T-helper 17 cell (primary cell): ENCODE measurements around the gene CD79A. TPM values are rescaled to one million over a fixed set of nuclear protein-coding genes. Genes with fewer than 3 reads are reported as not detected.
A peak's percentile ranks its signal among the peaks of the same experiment; 100 is the strongest.
"Not testable (repeated sequence)": the region's sequence is repeated elsewhere in the genome, so short reads cannot be mapped to it uniquely, and the experiment has no call there.

Experiments used
- ATAC-seq: fragments of 150-1000 bp; cut with Tn5 transposase; 2 replicates; pipeline ENCODE4 v1.10.0; 2021; ENCODE audit warnings: mild to moderate bottlenecking, moderate library complexity
- DNase-seq, 3 donors: peaks; one replicate each; pipeline versions ENCODE4 v3.0.0 to v3.0.0-alpha.2; 2020 to 2021
- H3K9me3 ChIP-seq: one replicate; pipeline ENCODE4 v1.7.0; 2013; ENCODE audit warnings: low read length, mild to moderate bottlenecking; ENCODE audit not compliant: control insufficient read depth, poor library complexity, severe bottlenecking
- H3K27ac Mint-ChIP-seq: one replicate; pipeline ENCODE4 v1.8.0; 2022; ENCODE audit warnings: mild to moderate bottlenecking, moderate library complexity, mixed read lengths
- H3K27me3 Mint-ChIP-seq: one replicate; pipeline ENCODE4 v1.8.0; 2022; ENCODE audit warnings: mixed read lengths
- H3K36me3 Mint-ChIP-seq: one replicate; pipeline ENCODE4 v1.8.0; 2022; ENCODE audit warnings: low read depth, mixed read lengths
- H3K4me1 Mint-ChIP-seq: one replicate; pipeline ENCODE4 v1.8.0; 2022; ENCODE audit warnings: mild to moderate bottlenecking, mixed read lengths
- H3K4me3 Mint-ChIP-seq: one replicate; pipeline ENCODE4 v1.8.0; 2022; ENCODE audit warnings: mild to moderate bottlenecking, moderate library complexity, mixed read lengths
- total RNA-seq, 4 donors: library from RNA in 2 of 4; stranded (reverse) in 2 of 4; gene quantifications; one replicate each; pipeline ENCODE4 v1.2.3 and lab custom pipeline; 2022 to 2026

The CD79A gene
- total RNA-seq, 2 donors from 2014 or later = 1.6 to 27.3 TPM

DNA sequence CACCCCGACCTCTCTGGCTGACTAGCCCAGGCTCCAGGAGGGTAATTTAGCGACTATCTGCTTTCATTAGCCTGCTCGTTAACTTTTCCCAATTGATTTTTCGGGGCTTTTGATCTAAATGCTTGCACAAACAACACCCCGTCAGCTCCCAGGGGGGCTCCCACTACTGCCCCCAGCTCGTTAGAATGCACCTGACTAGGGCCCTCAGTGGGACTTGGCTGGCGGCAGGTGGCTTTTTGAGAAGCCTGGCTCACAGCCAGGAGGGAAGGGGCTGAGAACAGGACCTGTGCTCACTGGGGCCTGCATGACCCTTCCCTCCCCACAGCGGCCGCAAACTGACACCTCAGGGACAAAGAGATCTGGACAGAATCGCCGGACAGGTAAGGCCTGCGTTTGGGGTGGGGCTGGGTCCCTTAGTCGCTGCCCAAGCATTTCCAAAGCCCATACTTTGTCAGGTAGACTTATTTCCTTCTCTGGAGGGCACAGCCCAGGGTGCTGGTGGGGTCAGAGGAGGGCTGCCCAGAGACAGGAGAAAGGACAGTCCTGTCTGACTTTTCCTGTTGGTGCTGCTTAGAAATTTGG is 7.6 kb upstream of the CD79A start:
- H3K4me3 Mint-ChIP-seq = peak overlapping the region; percentile 19
- DNase-seq (no peak), ATAC-seq (no peak)
- peak overlapping the region; percentile 97 for H3K27ac Mint-ChIP-seq
- H3K4me1 Mint-ChIP-seq = peaks cover 45% of the 10 kb centered on the region
- no peaks in the 10 kb centered on the region for H3K27me3 Mint-ChIP-seq
- no peaks in the 10 kb centered on the region for H3K9me3 ChIP-seq
- peaks cover 3% of the 10 kb centered on the region for H3K36me3 Mint-ChIP-seq

DNA sequence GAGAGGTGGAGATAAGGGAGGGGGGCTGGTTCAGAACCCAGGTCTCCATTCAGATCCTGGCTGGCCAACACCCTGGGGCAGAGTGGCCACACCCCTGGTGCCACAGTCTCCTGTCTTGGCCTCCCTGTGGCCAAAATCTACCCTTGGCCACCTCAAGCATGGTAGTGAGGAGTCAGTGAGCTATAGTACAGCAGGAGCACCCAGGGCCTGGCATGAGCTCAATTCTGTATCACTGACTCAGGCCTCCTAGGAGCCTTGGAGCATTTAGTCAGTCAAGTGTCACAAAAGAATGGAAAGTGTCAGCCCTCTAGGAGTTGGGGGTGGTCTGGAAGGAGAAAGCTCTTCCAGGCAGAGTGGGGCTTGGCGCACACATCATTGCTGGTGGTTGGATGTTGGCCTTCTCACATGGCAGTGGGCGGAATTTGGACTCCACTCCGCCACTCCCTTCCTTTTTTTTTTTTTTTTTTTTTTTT is 6.6 kb upstream of the CD79A start:
- H3K4me3 Mint-ChIP-seq = peak overlapping the region; percentile 66
- H3K27me3 Mint-ChIP-seq = no peaks in the 10 kb centered on the region
- H3K4me1 Mint-ChIP-seq = peaks cover 44% of the 10 kb centered on the region
- H3K36me3 Mint-ChIP-seq = peaks cover 3% of the 10 kb centered on the region
- H3K9me3 ChIP-seq = no peaks in the 10 kb centered on the region
- peak overlapping the region; percentile 97 for H3K27ac Mint-ChIP-seq
- no peak for ATAC-seq
- DNase-seq = no peak

DNA sequence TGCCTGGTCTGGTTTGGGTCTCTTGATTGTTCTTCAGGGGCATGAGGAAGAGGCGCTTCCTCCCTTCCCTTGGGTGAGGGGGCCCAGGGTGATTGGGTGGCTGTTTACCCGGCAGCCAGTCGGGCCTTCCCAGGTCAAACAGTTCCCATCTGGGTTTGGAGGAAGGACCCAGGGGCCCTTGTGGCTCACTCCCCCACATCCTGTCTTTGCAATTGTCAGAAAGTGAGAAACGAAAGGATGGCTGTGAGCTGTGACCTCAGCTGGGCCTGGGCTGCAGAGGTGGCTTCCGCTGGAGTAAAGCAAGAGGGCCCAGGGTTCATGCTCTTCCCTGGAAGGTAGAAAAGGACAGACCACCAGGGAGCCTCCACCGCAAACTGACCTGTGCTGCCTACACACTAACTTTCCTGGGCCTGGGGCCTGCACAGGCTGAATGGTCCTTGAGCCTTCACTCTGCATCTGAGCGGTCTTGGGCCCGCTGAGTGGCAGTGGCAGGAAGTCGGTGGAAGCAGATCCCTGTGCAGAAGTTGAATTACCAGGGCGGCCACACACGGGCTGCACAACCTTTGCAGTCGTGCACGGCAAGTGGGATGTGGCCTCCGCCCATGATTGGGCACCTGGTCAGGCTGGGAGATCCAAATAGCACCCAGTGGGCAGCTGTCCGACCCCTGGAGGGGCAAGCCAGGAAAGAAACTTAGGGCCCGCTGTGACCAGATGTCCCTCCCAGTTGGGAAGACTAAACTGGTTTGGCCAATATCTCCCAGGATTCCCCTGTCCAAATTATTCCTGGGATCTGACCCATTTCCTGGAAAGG is 5.3 kb upstream of the CD79A start:
- Mint-ChIP-seq H3K36me3 (peaks cover 3% of the 10 kb centered on the region), H3K27me3 (no peaks in the 10 kb centered on the region), H3K4me1 (peaks cover 50% of the 10 kb centered on the region), H3K27ac (peak overlapping the region; percentile 97), H3K4me3 (peak overlapping the region; percentile 87)
- DNase-seq (peak; percentile 23 to 47 (median 30)), ATAC-seq (peak; percentile 43)
- H3K9me3 ChIP-seq = no peaks in the 10 kb centered on the region

DNA sequence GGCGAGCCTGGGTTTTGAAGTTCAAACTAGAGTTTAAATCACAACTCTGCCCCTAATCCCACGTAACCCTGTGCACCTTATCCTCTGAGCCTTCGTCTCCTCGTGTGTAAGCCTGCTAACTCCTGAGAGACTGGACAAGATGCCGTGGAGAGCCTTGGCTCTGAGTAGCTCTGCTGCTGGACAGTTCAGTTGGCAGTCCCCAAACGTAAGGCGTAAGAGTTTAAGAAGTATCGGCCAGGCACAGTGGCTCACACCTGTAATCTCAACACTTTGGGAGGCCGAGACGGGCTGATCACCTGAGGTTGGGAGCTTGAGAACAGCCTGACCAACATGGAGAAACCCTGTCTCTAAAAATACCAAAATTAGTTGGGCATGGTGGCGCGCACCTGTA is 4.7 kb upstream of the CD79A start:
- H3K27me3 Mint-ChIP-seq = no peaks in the 10 kb centered on the region
- DNase-seq = no peak
- H3K36me3 Mint-ChIP-seq = peaks cover 3% of the 10 kb centered on the region
- peaks cover 56% of the 10 kb centered on the region for H3K4me1 Mint-ChIP-seq
- H3K9me3 ChIP-seq = no peaks in the 10 kb centered on the region
- peak overlapping the region; percentile 7 for H3K4me3 Mint-ChIP-seq
- no peak for ATAC-seq
- peak overlapping the region; percentile 97 for H3K27ac Mint-ChIP-seq

DNA sequence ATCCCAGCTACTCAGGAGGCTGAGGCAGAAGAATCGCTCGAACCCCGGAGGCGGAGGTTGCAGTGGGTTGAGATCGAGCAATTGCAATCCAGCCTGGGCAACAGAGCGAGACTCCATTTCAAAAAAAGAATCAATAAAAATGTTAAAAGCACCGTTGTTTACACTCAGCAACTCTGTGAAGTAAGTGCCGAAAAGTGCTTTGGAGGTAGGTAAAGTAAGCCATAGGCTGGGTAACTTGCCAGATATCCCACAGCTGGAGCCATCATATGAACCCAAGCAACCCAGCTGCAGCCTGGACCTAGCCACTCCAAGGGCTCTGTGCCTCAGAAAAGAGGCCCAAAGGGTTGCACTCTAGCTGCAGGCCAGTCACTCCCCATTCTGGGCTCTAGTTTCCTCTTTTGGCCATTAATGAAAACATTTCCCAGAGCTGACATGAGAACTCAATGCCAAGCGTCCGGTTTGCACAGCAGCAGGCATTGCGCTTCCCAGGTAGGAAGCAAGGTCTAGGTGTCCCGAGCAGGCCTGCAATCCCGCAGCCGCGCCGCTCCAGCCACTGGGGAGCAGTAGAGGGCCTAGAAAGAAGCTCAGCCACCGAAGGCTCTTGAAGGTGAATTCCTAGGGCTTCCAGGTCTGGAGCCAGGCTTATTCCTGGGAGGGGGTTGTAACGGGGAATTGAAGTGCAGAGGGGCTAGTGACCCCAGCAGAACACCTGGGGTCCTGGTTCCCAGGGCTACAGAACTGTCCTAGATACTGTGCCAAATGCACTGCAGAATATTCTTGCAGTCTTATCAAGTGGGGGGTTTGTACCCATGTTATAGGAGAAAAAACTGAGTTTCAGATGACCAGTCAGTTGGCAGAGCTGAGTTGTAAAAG is 4.1 kb upstream of the CD79A start:
- H3K4me3 Mint-ChIP-seq = peak overlapping the region; percentile 77
- peak overlapping the region; percentile 97 for H3K27ac Mint-ChIP-seq
- DNase-seq = peak; percentile 50 to 65 (median 54)
- no peak for ATAC-seq
- no peaks in the 10 kb centered on the region for H3K9me3 ChIP-seq
- H3K27me3 Mint-ChIP-seq = no peaks in the 10 kb centered on the region
- peaks cover 3% of the 10 kb centered on the region for H3K36me3 Mint-ChIP-seq
- H3K4me1 Mint-ChIP-seq = peaks cover 55% of the 10 kb centered on the region

DNA sequence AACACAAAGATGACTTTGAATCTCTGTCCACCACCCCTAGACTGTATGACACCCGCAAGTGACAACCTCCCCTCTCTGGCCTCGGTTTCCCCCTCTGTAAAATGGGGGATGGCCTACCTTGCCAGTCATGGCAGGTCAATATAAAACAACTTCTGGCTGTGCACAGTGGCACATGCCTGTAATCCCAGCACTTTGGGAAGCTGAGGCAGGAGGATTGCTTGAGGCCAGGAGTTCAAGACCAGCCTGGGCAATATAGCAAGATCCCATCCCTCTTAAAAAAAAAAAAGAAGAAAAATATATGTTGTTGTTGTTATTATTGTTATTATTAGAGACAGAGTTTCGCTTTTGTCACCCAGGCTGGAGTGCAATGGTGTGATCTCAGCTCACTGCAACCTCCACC is 1.1 kb upstream of the CD79A start:
- not testable (repeated sequence) for H3K9me3 ChIP-seq, H3K36me3 Mint-ChIP-seq, ATAC-seq, DNase-seq, H3K27me3 Mint-ChIP-seq
- Mint-ChIP-seq H3K4me3 (peak overlapping the region; percentile 75), H3K4me1 (peaks cover 52% of the 10 kb centered on the region), H3K27ac (peak overlapping the region; percentile 97)

DNA sequence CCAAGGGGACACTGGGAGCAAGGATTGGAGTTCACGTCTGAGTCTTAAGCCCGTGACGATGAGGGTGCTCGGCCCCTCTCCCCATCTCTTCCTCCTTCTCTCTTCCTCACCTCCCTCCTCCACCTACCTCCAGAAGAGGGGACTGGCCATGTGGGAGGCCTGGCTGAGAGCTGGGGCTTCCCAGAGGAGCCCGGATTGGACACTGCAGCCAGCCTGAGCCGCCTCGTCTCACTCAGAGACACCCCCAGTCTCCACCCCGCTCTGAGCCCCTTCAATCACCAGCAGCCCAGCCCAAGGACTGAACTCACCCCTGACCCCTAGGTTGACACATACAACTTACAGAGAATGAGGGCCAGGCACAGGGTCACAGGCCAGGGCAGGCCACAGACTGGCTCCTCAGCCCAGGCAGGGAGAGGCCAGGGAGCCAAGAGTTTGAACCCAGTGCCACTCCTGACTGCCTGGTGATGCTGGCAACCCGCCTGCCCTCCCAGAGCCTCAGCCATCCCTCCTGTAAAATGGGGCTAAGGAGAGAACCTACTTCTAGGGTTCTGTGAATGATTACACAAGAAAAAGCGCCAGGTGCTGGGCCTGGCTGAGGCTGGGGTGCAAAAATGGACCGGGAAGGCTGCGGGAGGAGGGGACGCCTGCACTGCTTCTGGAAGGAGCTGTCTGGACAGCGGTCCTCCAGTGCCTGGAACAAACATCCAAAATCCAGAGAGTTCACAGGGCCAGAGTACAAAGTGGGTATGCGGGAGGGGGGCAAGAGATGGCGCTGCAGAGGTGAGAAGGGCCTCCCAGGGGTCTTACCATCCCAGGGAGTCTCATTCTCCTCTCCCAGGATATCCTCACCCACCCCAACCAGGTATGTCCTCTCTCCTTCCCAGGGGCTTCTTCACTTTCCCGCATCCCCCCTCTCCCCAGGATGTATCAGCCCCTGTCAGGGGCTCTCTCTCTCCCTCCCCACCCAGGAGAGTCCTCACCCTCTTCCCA is 1.1 kb downstream of the CD79A start:
- ATAC-seq = no peak
- H3K4me3 Mint-ChIP-seq = peak overlapping the region; percentile 67
- peaks cover 47% of the 10 kb centered on the region for H3K4me1 Mint-ChIP-seq
- H3K27ac Mint-ChIP-seq = peak overlapping the region; percentile 97
- no peaks in the 10 kb centered on the region for H3K27me3 Mint-ChIP-seq
- no peaks in the 10 kb centered on the region for H3K9me3 ChIP-seq
- DNase-seq = no peak
- peaks cover 5% of the 10 kb centered on the region for H3K36me3 Mint-ChIP-seq

DNA sequence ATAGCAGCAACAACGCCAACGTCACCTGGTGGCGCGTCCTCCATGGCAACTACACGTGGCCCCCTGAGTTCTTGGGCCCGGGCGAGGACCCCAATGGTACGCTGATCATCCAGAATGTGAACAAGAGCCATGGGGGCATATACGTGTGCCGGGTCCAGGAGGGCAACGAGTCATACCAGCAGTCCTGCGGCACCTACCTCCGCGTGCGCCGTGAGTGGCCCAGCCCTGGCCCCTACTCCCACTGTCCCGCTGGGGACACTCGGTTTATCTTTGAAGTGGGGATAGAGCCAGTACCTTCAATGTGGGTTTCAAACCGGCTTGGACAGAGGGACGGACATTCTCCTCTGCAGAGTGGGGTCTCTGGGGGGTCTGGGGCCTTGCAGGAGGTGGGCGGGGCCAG is 2.0 kb downstream of the CD79A start:
- DNase-seq (no peak), ATAC-seq (no peak)
- H3K9me3 ChIP-seq = no peaks in the 10 kb centered on the region
- Mint-ChIP-seq H3K4me3 (peak overlapping the region; percentile 62), H3K27me3 (no peaks in the 10 kb centered on the region), H3K4me1 (peaks cover 48% of the 10 kb centered on the region), H3K36me3 (peaks cover 7% of the 10 kb centered on the region), H3K27ac (peak overlapping the region; percentile 97)

DNA sequence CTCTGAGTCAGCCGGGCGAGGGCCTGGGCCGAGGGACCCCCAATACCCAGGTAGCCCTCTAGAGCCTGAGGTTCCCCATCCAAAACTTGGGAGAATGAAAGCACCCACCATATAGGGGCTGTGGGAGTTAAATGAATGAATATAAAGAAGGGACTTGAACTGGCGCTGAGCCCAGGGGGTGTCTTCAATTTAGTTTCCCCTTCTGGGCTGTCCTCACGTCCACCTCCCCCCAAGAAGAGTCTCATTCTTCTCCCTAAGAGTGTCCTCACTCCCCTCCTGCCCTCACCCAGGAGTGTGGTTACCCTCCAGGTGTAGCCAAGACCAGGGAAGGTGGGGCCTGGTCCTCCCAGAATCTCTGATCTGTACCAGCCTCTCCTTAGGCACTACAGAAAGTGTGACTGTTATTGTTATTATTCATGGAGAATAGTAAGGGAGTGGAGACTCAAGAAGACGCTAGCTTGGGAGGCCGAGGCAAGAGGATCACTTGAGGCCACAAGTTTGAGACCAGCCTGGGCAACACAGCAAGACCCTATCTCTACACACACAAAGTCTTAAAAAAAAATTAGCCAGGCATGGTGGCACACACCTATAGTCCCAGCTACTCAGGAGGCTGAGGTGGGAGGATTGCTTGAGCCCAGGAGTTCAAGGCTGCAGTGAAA is 2.7 kb downstream of the CD79A start:
- peak overlapping the region; percentile 97 for H3K27ac Mint-ChIP-seq
- peaks cover 52% of the 10 kb centered on the region for H3K4me1 Mint-ChIP-seq
- H3K4me3 Mint-ChIP-seq = peak overlapping the region; percentile 62
- no peaks in the 10 kb centered on the region for H3K27me3 Mint-ChIP-seq
- H3K9me3 ChIP-seq = no peaks in the 10 kb centered on the region
- H3K36me3 Mint-ChIP-seq = peaks cover 7% of the 10 kb centered on the region
- DNase-seq (no peak), ATAC-seq (no peak)

DNA sequence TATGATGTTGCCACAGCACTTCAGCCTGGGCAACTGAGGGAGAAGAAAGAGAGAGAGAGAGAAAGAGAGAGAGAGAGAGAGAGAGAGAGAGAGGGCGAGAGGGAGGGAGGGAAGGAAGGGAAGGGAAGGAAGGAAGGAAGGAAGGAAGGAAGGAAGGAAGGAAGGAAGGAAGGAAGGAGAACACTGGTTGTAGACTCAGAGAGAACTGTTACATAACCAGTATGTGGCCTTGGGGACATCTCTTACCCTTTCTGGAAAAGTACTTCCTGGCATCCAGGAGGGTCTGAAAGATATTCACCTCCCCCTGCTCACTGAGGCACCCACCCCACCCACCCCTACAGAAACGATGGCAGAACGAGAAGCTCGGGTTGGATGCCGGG is 3.2 kb downstream of the CD79A start:
- DNase-seq = no peak
- peak overlapping the region; percentile 97 for H3K27ac Mint-ChIP-seq

DNA sequence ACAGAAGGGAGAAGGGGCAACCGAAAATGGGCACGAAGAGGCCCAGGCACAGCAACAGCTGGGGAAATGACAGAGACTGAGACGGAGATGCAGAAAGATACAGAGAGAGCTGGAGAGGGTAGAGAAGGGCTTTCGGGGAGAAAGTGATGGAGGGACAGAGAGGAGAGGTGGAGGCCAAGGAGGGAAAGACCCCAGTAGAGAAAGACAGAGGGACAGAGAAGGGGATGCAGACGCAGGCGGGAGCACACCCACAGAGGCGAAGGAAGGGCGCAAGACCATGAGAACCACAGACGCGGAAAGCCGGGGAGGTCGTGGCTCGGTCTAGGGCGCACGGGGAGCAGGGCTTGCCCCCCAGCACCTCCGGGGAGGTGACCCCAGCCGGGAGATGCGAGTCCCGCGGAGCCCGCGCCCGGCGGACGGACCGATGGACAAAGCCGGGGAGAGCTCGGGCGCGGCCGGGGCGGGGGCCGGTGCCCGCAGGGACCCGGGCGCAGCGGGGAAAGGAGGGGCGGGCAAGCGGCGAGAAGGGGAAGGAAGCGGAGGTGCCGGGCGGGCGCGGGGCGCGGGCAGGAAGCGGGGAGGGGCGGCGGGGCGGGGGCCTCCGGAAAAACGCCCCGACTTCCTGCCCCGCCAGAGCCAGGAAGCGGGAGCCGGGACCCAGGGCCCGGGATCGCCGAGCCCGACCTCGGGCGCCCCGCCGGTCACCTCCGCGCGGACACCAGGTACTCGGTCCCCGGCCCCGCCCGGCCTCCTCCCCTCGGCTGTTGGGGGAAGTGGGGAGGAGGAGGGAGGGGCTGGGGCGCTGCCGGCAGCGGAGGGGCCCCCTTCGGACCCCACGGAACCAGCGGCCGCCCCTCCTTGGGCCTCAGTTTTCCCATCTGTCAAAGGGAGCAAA is 5.7 kb downstream of the CD79A start, which contains the start of gene ARHGEF1:
ARHGEF1 (plus strand) TSS at position 617 of the 895 bp plus-strand sequence. CDS start 4,899 bp downstream, outside the sequence.
- H3K36me3 Mint-ChIP-seq = peaks cover 14% of the 10 kb centered on the region
- H3K9me3 ChIP-seq = no peaks in the 10 kb centered on the region
- H3K4me3 Mint-ChIP-seq = peak within 1 kb of the TSS; percentile 99
- no peaks in the 10 kb centered on the region for H3K27me3 Mint-ChIP-seq
- ATAC-seq (peak; percentile 15), DNase-seq (peak; percentile 43 to 60 (median 55))
- H3K27ac Mint-ChIP-seq = peak within 1 kb of the TSS; percentile 99
- peaks cover 54% of the 10 kb centered on the region for H3K4me1 Mint-ChIP-seq

More for the DNA sequence above, 3.2 kb downstream of the CD79A start:
- H3K36me3 Mint-ChIP-seq = peaks cover 9% of the 10 kb centered on the region
- no peak for ATAC-seq
- peaks cover 56% of the 10 kb centered on the region for H3K4me1 Mint-ChIP-seq
- peak overlapping the region; percentile 41 for H3K4me3 Mint-ChIP-seq
- H3K9me3 ChIP-seq = no peaks in the 10 kb centered on the region
- H3K27me3 Mint-ChIP-seq = no peaks in the 10 kb centered on the region
